Measurements from ENCODE around the gene CCDC92B.
A peak's percentile ranks its signal among the peaks of the same experiment; 100 is the strongest.

Gene CCDC92B

GRCh38 chr17:2721603-2722002, 27.8 kb downstream of the CCDC92B start:
- DNase-seq (ENCODE audit: low spot score): no peak

GRCh38 chr17:2719861-2720260, 29.6 kb downstream of the CCDC92B start:
- DNase-seq (ENCODE audit: low spot score): no peak

GRCh38 chr17:2718150-2718938, 31.1 kb downstream of the CCDC92B start:
- no peak for DNase-seq (ENCODE audit: low spot score)

- no peak for DNase-seq (ENCODE audit: low spot score)
Measured at GRCh38 chr17:2716649-2717048, 32.8 kb downstream of the CCDC92B start.

- no peak for DNase-seq (ENCODE audit: low spot score)
Measured at GRCh38 chr17:2713881-2714280, 35.6 kb downstream of the CCDC92B start.

DNA sequence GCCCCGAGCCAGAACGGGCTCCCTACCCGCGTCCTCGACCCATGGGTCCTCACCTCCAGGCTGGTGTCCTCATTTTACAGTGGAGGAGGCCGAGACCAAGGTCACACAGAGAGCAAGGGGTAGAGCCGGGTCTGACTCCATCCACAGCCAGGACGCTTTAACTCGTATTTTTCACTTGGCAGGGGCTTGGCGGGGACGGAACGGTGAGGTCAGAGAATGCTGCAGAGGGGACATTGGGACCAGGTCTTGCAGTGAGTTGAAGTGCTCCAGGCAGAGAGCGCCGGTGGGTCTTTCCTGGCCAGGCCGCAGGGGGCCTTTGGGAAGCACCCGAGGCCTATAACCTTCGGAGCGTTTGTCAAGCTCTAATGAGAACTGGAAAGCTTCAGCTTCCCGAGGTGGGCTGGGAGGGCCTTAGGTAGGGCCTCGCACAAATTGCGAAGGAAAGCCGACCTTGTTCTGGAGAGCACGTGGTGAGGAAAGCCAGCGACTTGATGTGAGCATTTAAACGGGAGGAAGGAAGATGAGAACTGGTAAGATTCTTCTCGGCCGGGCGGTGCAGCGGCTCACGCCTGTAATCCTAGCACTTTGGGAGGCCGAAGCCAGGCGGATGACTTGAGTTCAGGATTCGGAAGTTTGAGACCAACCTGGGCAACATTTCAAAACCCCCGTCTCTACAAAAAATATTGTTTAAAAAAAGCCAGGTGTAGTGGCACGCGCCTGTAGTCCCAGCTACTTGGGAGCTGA, 37.0 kb downstream of the CCDC92B start:
- no peak for DNase-seq (ENCODE audit: low spot score)

GRCh38 chr17:2711608-2712299, 37.7 kb downstream of the CCDC92B start, which contains the start of gene CLUH:
TSS of gene CLUH (minus strand) at chr17:2711764. CDS start at chr17:2711661, 103 bp downstream.
- peak; percentile 87 for DNase-seq (ENCODE audit: low spot score)

DNA sequence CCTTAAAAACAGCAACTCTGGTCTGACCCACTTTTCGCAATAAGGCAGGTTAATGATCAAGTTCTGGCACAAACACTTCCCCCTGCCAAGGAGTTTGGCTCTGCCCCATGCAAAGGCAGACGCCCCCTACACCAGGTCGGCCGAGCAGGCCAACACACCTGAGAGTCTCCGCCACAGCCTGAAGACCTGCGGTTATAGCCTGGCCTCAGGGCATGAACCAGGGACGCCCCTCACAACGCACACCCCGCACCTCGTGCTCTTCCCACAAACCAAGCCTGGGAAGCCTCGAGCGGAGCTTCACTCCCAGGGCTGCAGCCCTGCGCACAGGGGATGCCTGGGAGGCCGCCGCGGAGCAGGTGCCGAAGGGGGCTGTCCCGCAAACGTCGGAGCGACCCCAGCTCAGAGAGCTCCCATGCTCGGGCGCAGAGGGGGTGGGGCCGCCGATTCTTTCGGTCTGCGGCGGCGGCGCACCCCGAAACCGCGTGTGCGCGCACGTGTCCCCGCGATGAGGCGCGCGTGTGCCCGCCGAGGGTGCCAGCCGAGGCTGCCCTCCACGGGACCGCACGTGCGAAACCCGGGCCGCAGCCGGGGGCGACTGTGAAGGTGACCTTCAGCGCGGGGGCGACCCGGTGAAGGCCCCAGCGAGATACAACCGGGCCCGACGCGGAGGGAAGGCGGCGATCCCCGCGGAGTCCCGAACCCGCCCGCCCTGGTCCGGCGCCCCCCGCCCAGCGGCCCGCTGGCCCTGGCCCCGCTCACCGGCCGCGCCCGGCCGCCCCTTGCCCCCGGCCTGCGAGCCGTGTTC, 38.4 kb downstream of the CCDC92B start:
- peak; percentile 71 for DNase-seq (ENCODE audit: low spot score)

DNA sequence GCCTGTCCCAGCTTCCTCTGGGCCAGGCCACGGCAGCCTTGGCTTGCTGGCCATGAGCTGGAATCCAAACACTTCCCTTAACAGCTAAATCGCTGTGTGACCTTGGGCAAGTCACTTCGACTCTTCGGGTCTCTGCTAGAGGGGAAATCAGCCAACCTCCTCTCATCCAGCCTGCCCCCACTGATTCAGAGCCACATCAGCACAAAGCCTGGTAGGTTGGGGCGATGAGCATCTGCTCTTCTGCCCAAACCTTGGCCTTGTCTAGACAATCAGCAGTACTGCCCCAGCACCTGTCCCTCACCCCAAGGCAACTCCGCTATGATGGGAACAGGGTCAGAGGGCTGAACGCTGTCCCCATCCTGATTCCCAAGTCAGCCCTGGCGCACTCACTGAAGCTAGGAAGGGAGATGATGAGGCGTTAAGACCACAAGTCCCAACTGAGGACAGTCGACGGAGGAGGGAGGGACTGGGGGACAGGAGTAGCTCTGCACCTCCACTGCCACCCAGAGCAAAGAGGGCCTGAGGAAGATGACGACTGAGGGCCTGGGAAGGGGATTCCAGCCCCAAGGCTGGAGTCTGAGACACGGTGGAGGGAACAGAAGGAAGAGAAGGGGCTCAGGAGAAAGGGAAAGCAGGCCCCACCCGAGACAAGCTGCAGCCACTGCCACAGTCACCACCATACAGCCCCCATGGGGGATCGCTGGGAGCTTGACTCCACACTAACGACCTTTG, 39.2 kb downstream of the CCDC92B start:
- no peak for DNase-seq (ENCODE audit: low spot score)

DNA sequence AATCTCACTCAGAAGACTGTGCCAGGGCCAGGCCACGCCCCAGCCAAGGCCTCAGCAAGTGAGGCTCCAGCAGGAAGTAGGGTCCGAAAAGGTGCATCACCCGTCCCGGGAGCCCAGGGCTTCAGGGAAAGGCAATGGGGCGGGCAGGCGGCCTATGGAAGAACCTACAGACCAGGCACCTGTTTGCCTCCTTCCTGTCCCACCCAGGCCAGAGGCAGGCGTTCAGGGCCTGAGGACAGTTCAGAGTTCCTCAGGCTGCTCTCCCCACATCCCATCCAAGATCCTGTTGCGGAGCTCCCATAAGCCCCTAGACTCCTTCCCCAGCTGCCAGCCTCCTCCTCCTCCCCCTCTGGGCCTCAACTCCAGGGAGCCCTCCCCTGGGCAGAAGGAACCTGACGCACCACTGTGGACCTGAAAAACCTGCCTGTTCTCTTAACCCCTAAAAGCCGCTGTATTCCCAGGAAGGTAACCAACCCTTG, 40.2 kb downstream of the CCDC92B start:
- no peak for DNase-seq (ENCODE audit: low spot score)

GRCh38 chr17:2708585-2709182, 40.8 kb downstream of the CCDC92B start:
- no peak for DNase-seq (ENCODE audit: low spot score)

GRCh38 chr17:2707721-2708584, 41.5 kb downstream of the CCDC92B start:
- DNase-seq (ENCODE audit: low spot score): peak; percentile 79

- DNase-seq (ENCODE audit: low spot score): no peak
Measured at GRCh38 chr17:2706911-2707510, 42.4 kb downstream of the CCDC92B start.

GRCh38 chr17:2705888-2706795, 43.3 kb downstream of the CCDC92B start:
- no peak for DNase-seq (ENCODE audit: low spot score)

DNA sequence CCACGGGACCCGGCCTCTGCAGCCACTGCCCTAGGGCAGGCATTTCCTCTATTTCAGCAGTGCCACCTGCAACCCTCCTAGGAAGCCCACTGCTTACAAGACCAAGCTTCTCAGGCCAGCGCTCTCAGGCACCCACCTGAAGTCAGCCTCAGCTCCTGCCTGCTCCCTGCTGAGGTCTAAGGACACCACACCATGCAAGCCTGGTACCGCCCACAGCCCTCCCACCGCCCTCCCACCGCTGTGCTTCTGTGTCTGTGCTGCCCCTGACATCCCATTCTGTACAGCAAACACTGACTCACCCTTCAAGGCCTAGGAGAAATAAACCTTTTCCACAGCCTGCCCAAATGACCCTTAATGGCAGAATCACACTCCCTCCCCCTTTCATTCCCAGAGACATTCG, 44.2 kb downstream of the CCDC92B start:
- DNase-seq (ENCODE audit: low spot score): no peak

DNA sequence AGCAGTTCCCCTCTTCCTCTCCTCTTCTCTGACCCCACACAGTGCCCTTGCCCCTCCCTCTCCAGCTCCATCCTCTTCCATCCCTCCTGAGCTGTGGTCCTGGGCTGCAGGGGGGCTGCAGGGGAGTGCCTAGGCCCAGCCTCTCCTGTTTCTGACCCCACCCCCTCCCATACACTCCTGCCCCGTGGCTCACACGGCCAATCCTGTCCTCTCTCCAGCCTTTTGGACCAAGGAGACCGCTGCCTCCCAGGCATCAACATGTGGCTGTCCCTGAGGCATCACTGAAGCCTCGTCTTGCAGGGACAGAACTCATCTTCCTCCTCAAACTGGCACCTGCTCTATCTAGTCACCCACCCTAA, 44.6 kb downstream of the CCDC92B start:
- no peak for DNase-seq (ENCODE audit: low spot score)

GRCh38 chr17:2704031-2704889, 45.2 kb downstream of the CCDC92B start:
- DNase-seq (ENCODE audit: low spot score): no peak
